Activated CD8-positive, alpha-beta memory T cell treated with anti-CD3 and anti-CD28 coated beads, Interleukin-2, amount 50 U/mL, for 1 hour (primary cell): ENCODE data around the gene ERMP1.
"Not testable (repeated sequence)": the region's sequence is repeated elsewhere in the genome, so short reads cannot be mapped to it uniquely, and the experiment has no call there.

Experiments
- DNase-seq: peaks from one replicate; pipeline ENCODE4 v3.0.0-alpha.2; 2020; ENCODE audit errors: extremely low read depth

Gene ERMP1

GRCh38 chr9:5783982-5784381 lies 48.9 kb downstream of the ERMP1 start:
- DNase-seq = no peak

- DNase-seq = not testable (repeated sequence)
Observed at GRCh38 chr9:5783420-5783819, 49.5 kb downstream of the ERMP1 start.

- not testable (repeated sequence) for DNase-seq
Observed at GRCh38 chr9:5779705-5780218, 53.2 kb downstream of the ERMP1 start.

GRCh38 chr9:5778805-5779204 lies 54.1 kb downstream of the ERMP1 start:
- DNase-seq = no peak

GRCh38 chr9:5773324-5773999 lies 59.5 kb downstream of the ERMP1 start:
- DNase-seq = no peak

GRCh38 chr9:5767968-5768932 lies 64.7 kb downstream of the ERMP1 start:
- DNase-seq = no peak

- DNase-seq = no peak
Observed at GRCh38 chr9:5764130-5764868, 68.6 kb downstream of the ERMP1 start.

GRCh38 chr9:5762421-5762820 lies 70.5 kb downstream of the ERMP1 start:
- DNase-seq = no peak

GRCh38 chr9:5760338-5760737 lies 72.6 kb downstream of the ERMP1 start:
- DNase-seq = no peak

- DNase-seq = no peak
Observed at GRCh38 chr9:5756633-5757032, 76.3 kb downstream of the ERMP1 start.

- no peak for DNase-seq
Observed at GRCh38 chr9:5750569-5750968, 82.3 kb downstream of the ERMP1 start.

GRCh38 chr9:5749306-5749705 lies 83.6 kb downstream of the ERMP1 start:
- DNase-seq = no peak

- DNase-seq = no peak
Observed at GRCh38 chr9:5748438-5748837, 84.5 kb downstream of the ERMP1 start.

GRCh38 chr9:5743109-5743508 lies 89.8 kb downstream of the ERMP1 start:
- DNase-seq = no peak

GRCh38 chr9:5736563-5737346 lies 96.2 kb downstream of the ERMP1 start:
- DNase-seq = no peak

GRCh38 chr9:5735072-5735471 lies 97.8 kb downstream of the ERMP1 start:
- DNase-seq = no peak
